OCI-LY1 (cell line): ENCODE data around the gene CEND1.

Source experiments
- H2AFZ ChIP-seq: fragments of 200-600 bp; sonication (generic), shearing (Covaris generic); 2 replicates; pipeline ENCODE4 v1.6.0; 2014; ENCODE audit warnings: antibody characterized with exemption, mild to moderate bottlenecking, low read length
- H3F3A ChIP-seq: fragments of 200-600 bp; sonication (generic), shearing (Covaris generic); 2 replicates; pipeline ENCODE4 v1.6.0; 2014; ENCODE audit warnings: mild to moderate bottlenecking, antibody characterized with exemption, low read length, moderate library complexity; ENCODE audit not compliant: insufficient read depth
- H3K27ac ChIP-seq: fragments of 200-600 bp; sonication (generic); 2 replicates; pipeline ENCODE4 v1.5.1; 2014; ENCODE audit warnings: low read length, mixed run types, mild to moderate bottlenecking, low read depth; ENCODE audit not compliant: poor library complexity, severe bottlenecking
- H3K27me3 ChIP-seq: fragments of 200-600 bp; sonication (generic); 2 replicates; pipeline ENCODE4 v1.6.0; 2014; ENCODE audit warnings: antibody characterized with exemption, mild to moderate bottlenecking, low read length, moderate library complexity; ENCODE audit not compliant: insufficient read depth
- H3K36me3 ChIP-seq: fragments of 200-600 bp; sonication (generic); 2 replicates; pipeline ENCODE4 v1.6.1; 2014; ENCODE audit warnings: mild to moderate bottlenecking, antibody characterized with exemption, low read length, moderate library complexity, mixed read lengths; ENCODE audit not compliant: insufficient read depth
- H3K4me1 ChIP-seq: fragments of 200-600 bp; sonication (generic); 2 replicates; pipeline ENCODE4 v1.5.1; 2014; ENCODE audit warnings: mild to moderate bottlenecking, low read length, moderate library complexity; ENCODE audit not compliant: insufficient read depth, severe bottlenecking
- H3K4me2 ChIP-seq: fragments of 200-600 bp; sonication (generic), shearing (Covaris generic); 2 replicates; pipeline ENCODE4 v1.6.1; 2014; ENCODE audit warnings: low read length
- H3K4me3 ChIP-seq: fragments of 200-600 bp; sonication (generic); 2 replicates; pipeline ENCODE4 v1.5.1; 2014; ENCODE audit warnings: low read length, low read depth, mild to moderate bottlenecking, mixed read lengths; ENCODE audit not compliant: poor library complexity, severe bottlenecking
- H3K79me2 ChIP-seq: fragments of 200-600 bp; shearing (Covaris generic); 2 replicates; pipeline ENCODE4 v1.6.1; 2016; ENCODE audit warnings: mixed run types, low read length, mixed read lengths; ENCODE audit not compliant: insufficient read depth
- H3K9ac ChIP-seq: fragments of 200-600 bp; sonication (generic), shearing (Covaris generic); 2 replicates; pipeline ENCODE4 v1.6.1; 2014; ENCODE audit warnings: mild to moderate bottlenecking, low read length, mixed read lengths
- H3K9me2 ChIP-seq: fragments of 200-600 bp; sonication (generic), shearing (Covaris generic); 2 replicates; pipeline ENCODE4 v1.6.1; 2014; ENCODE audit warnings: low read depth, mild to moderate bottlenecking, low read length, mixed read lengths
- H3K9me3 ChIP-seq: fragments of 200-600 bp; shearing (Covaris generic); 2 replicates; pipeline ENCODE4 v1.6.1; 2014; ENCODE audit warnings: low read length, mixed read lengths
- H4K20me1 ChIP-seq: fragments of 200-600 bp; sonication (generic), shearing (Covaris generic); 2 replicates; pipeline ENCODE4 v1.6.0; 2016; ENCODE audit warnings: mild to moderate bottlenecking, low read length; ENCODE audit not compliant: insufficient read depth
- EZH2 ChIP-seq: fragments of 200-600 bp; sonication (generic), shearing (Covaris generic); IDR thresholded peaks from 2 replicates; pipeline ENCODE4 v1.8.0; 2017; ENCODE audit warnings: borderline replicate concordance, mixed run types, mild to moderate bottlenecking, antibody characterized with exemption, low read length, moderate library complexity, mixed read lengths
- TF ChIP-seq, protein P1 (sequence below): fragments of 200-600 bp; sonication (generic), shearing (Covaris generic); IDR thresholded peaks from 2 replicates; pipeline ENCODE4 v1.5.1; 2017; ENCODE audit warnings: mild to moderate bottlenecking, antibody characterized with exemption, low read length, moderate library complexity, mixed read lengths

The CEND1 gene

DNA sequence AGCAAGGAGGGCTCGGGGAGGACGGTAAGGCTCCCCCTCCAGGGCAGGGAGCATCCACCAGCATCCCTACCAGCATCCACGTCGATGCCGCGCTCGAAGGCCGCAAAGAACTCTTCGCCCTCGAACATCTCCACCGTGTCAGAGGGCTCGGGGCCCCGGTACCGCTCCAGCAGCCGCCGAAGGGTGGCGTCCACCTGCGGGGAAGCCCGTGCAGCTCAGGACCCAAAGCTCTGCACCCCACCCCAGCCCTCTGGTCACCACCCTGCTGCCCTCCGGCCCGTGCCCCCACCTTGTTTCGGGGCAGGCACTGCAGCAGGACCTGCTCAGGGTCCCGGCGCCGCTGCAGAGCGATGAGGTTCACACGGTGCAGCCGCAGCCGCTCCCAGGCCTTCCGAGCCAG is 10.6 kb upstream of the CEND1 start:
- H3K9ac ChIP-seq: no peak overlapping the region
- no peaks in the 10 kb centered on the region for H3K79me2 ChIP-seq
- no peaks in the 10 kb centered on the region for H3F3A ChIP-seq
- TF ChIP-seq, protein P1, sequence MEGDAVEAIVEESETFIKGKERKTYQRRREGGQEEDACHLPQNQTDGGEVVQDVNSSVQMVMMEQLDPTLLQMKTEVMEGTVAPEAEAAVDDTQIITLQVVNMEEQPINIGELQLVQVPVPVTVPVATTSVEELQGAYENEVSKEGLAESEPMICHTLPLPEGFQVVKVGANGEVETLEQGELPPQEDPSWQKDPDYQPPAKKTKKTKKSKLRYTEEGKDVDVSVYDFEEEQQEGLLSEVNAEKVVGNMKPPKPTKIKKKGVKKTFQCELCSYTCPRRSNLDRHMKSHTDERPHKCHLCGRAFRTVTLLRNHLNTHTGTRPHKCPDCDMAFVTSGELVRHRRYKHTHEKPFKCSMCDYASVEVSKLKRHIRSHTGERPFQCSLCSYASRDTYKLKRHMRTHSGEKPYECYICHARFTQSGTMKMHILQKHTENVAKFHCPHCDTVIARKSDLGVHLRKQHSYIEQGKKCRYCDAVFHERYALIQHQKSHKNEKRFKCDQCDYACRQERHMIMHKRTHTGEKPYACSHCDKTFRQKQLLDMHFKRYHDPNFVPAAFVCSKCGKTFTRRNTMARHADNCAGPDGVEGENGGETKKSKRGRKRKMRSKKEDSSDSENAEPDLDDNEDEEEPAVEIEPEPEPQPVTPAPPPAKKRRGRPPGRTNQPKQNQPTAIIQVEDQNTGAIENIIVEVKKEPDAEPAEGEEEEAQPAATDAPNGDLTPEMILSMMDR: no peak
- TF ChIP-seq EZH2: no peak
- peaks cover 34% of the 10 kb centered on the region for H3K4me1 ChIP-seq
- no peaks in the 10 kb centered on the region for H4K20me1 ChIP-seq
- H3K4me3 ChIP-seq: no peak overlapping the region
- no peaks in the 10 kb centered on the region for H3K27me3 ChIP-seq
- no peak overlapping the region for H3K4me2 ChIP-seq
- no peak overlapping the region for H2AFZ ChIP-seq
- peaks cover 38% of the 10 kb centered on the region for H3K36me3 ChIP-seq
- H3K9me3 ChIP-seq: no peaks in the 10 kb centered on the region
- no peak overlapping the region for H3K27ac ChIP-seq
- no peaks in the 10 kb centered on the region for H3K9me2 ChIP-seq

DNA sequence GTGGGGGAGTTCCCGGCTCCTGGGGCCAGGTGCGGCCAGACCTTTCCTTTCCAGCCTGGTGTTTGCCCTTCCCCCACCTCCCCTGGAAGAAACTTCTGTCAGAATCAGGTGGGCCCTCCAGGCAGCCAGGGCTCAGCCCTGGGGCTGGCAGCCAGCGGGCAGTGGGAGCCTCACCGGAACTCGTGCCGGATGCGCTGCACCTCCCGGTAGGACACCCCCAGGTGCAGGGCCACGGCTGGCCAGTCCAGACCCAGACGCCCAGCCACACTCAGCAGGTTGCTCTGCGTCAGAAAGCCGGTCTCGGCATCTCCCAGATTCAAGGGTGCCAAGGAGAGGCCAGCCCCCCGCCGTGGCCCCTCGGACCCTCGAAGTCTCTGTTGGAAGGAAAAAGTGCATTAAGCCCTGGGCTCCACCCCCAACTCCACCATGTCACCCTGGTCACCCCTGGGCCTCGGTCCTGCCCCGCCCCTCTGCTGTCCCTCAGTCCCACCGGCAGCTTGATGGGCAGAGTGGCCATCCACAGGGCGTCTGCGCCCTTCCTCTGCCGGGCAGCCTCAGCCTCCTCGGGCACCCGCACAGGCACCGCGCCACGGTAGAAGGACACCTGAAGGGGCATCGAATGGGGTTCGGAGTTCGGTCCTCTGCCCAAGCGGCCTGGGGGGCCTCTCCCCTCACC is 9.9 kb upstream of the CEND1 start:
- H2AFZ ChIP-seq: no peak overlapping the region
- H4K20me1 ChIP-seq: no peaks in the 10 kb centered on the region
- no peak overlapping the region for H3K27ac ChIP-seq
- H3K4me2 ChIP-seq: no peak overlapping the region
- H3K9ac ChIP-seq: no peak overlapping the region
- H3K4me3 ChIP-seq: no peak overlapping the region
- H3K9me3 ChIP-seq: no peaks in the 10 kb centered on the region
- H3K4me1 ChIP-seq: peaks cover 38% of the 10 kb centered on the region
- TF ChIP-seq EZH2: no peak
- TF ChIP-seq, protein P1: no peak
- no peaks in the 10 kb centered on the region for H3K79me2 ChIP-seq
- H3F3A ChIP-seq: no peaks in the 10 kb centered on the region
- H3K9me2 ChIP-seq: no peaks in the 10 kb centered on the region
- peaks cover 38% of the 10 kb centered on the region for H3K36me3 ChIP-seq
- no peaks in the 10 kb centered on the region for H3K27me3 ChIP-seq

DNA sequence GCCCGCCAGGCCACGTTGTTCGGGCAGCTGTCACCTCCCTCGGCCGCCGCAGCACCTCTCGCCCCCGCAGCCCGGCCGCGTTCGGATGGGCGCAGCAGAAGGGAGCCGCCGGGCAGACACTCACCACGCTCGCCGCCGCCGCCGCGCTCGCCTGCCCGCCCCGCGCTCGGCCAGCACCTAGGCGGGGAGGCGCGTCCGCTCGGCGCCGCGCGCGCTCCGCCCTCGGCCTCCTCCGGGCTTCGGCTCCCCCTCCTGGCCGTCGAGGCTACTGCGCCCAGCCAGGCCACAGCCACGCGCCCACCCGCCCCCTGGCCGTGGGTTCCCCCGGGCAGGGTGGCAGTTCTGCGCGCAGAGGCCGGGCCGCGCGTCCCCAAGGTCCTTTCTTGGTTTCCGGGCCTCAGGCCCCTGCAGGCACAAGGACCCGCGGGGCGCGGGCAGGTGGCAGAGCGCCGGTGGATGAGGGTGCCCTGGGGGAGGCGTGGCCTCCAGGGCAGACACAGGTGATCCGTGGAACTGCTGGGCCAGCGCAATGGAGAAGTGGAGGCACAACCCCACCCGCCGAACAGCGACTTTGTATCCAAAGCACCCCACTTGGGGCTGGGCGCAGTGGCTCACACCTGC is 8.3 kb upstream of the CEND1 start, which contains the start of gene SLC25A22:
TSS of gene SLC25A22 (minus strand) at position 189 of the 621 bp plus-strand sequence. CDS start 3,275 bp downstream, outside the sequence.
- Histone ChIP-seq H3K36me3 (peaks cover 42% of the 10 kb centered on the region), H3K27ac (peak within 1 kb of the TSS; percentile 71), H3K4me1 (peaks cover 24% of the 10 kb centered on the region), H3K27me3 (no peaks in the 10 kb centered on the region), H3K9ac (peak within 1 kb of the TSS; percentile 83), H3F3A (no peaks in the 10 kb centered on the region), H4K20me1 (no peaks in the 10 kb centered on the region), H2AFZ (no peak within 1 kb of the TSS), H3K9me3 (no peaks in the 10 kb centered on the region), H3K9me2 (no peaks in the 10 kb centered on the region), H3K4me2 (peak within 1 kb of the TSS; percentile 97), H3K79me2 (no peaks in the 10 kb centered on the region), H3K4me3 (peak within 1 kb of the TSS; percentile 86)
- TF ChIP-seq, protein P1: peak; percentile 68
- TF ChIP-seq EZH2: no peak
